NOMO-1 (cell line): ENCODE data around the gene VASN.
"Not testable (repeated sequence)": the region's sequence is repeated elsewhere in the genome, so short reads cannot be mapped to it uniquely, and the experiment has no call there.

Source experiments
- DNase-seq, 2 experiments: peaks; one replicate each; lab custom pipeline; 2025; ENCODE audit not compliant: unreplicated experiment in 2 of 2; lab: John Stamatoyannopoulos, UW

VASN gene

GRCh38 chr16:4383591-4384444 lies 12.2 kb downstream of the VASN start:
- DNase-seq = no peak

GRCh38 chr16:4384509-4384942 lies 12.9 kb downstream of the VASN start:
- no peak for DNase-seq

- no peak for DNase-seq
Observed at GRCh38 chr16:4385066-4385788, 13.6 kb downstream of the VASN start.

GRCh38 chr16:4385789-4386450 lies 14.3 kb downstream of the VASN start:
- DNase-seq = no peak

- no peak for DNase-seq
Observed at GRCh38 chr16:4386451-4386805, 14.8 kb downstream of the VASN start.

GRCh38 chr16:4386951-4387565 lies 15.4 kb downstream of the VASN start:
- DNase-seq = no peak

GRCh38 chr16:4387781-4388180 lies 16.1 kb downstream of the VASN start:
- DNase-seq = no peak

GRCh38 chr16:4388271-4389021 lies 16.8 kb downstream of the VASN start:
- DNase-seq = no peak

- no peak for DNase-seq
Observed at GRCh38 chr16:4389051-4389955, 17.7 kb downstream of the VASN start.

- no peak for DNase-seq
Observed at GRCh38 chr16:4390266-4391260, 18.9 kb downstream of the VASN start.

GRCh38 chr16:4391631-4392381 lies 20.2 kb downstream of the VASN start:
- DNase-seq = no peak

- no peak for DNase-seq
Observed at GRCh38 chr16:4392382-4393239, 21.0 kb downstream of the VASN start.

- no peak for DNase-seq
Observed at GRCh38 chr16:4393240-4393600, 21.6 kb downstream of the VASN start.

GRCh38 chr16:4393850-4394249 lies 22.2 kb downstream of the VASN start:
- DNase-seq = not testable (repeated sequence)

GRCh38 chr16:4395055-4395726 lies 23.5 kb downstream of the VASN start:
- DNase-seq = no peak
